ENCODE data around the gene ORAI3.

ORAI3 gene

DNA sequence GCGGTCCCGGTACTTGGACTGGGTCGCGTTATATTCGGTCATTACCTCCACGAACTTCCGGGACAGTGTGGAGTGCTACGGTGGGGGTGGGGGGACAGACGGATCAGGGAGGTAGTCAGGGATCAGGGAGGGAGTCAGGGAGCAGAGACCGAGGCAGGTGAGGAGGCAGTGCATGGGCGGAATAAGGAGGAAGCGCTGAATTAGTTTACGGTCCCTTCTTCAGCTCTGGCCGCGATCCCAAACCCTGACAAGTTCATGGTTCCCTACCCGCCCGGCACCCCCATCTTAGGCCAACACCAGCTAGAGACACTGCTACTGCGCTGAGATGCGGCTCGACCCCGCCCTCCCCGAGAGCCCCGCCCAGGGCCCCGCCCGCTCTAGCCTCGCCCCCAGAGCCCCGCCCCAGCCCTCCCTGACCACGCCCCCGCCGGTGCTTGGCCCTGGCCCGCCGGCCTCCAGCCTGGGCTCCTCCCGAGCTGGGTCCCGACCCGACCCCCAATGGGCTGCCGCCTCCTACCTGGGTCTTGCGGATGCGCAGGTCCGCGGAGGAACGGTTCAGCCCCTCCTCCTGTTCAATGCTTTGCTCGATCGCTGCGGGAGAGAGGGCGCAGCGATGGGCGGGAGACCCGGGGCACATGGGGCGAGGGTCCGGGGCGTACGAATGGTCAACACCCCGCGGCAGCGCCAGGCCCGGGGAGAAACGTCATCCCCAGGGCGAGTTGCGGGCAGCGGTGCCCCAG lies 48.3 kb downstream of the ORAI3 start:
- Histone ChIP-seq H3K9me3 (ENCODE audit: severe bottlenecking) (no peaks in the 10 kb centered on the region), H3K27ac (no peak overlapping the region), H3K4me3 (ENCODE audit: low read depth, low read length) (no peak overlapping the region), H3K27me3 (ENCODE audit: insufficient read depth, low read depth, severe bottlenecking) (no peaks in the 10 kb centered on the region), H3K36me3 (peaks cover 4% of the 10 kb centered on the region)
- no peak for TF ChIP-seq CTCF (IDR thresholded peaks at IDR 0.05; ENCODE audit: low read depth, low read length)
- DNase-seq, result no peak

DNA sequence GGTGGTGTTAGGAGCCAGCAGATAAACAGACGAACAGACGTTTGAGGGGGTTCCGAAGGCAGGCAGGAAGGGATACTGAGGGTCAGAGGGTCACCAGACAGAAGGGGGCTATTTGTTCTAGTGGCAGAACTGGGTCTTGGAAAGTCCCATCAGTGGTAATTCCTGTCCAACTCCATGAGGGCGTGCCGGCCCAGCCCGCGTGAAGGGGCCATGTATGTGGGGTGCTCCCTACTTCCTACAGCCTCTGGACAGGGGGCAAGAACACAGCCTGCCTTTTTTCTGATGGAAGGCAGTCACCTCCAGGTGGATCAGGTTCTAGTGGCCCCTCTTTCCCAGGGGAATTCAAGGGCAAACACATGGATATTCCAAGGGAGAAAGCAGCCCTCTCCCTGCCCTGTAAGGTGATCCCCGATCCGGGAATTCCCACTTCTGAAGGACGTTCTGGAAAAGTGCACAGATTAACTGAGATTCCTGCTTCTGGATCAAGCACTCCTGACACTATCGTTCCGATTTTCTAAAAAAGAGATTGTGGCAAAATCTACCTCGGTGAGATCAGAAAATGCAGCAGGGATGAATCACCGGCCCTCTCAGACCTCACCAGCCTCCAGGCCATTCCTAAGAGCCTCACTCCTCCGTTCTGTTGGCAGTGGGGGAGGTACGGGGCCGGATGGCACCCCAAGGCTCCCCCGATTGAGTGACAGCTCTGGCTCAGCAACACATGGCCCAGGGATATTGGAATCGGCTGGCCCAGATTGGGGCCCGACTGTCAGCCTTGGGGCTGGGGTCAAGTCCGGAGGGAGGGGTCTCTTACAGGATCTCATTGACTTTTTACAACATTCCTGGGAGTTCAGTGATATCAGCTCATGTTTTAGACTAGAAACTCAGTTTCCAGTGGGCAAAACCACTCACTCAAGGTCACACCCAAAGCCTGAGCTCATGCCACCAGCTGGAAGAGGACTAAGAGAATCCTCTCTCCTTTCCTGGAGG lies 49.1 kb downstream of the ORAI3 start:
- Histone ChIP-seq H3K27me3 (ENCODE audit: insufficient read depth, low read depth, severe bottlenecking) (no peaks in the 10 kb centered on the region), H3K36me3 (peaks cover 4% of the 10 kb centered on the region), H3K27ac (no peak overlapping the region), H3K4me3 (ENCODE audit: low read depth, low read length) (no peak overlapping the region), H3K9me3 (ENCODE audit: severe bottlenecking) (no peaks in the 10 kb centered on the region)
- TF ChIP-seq CTCF (IDR thresholded peaks at IDR 0.05; ENCODE audit: low read depth, low read length), result no peak
- no peak for DNase-seq

DNA sequence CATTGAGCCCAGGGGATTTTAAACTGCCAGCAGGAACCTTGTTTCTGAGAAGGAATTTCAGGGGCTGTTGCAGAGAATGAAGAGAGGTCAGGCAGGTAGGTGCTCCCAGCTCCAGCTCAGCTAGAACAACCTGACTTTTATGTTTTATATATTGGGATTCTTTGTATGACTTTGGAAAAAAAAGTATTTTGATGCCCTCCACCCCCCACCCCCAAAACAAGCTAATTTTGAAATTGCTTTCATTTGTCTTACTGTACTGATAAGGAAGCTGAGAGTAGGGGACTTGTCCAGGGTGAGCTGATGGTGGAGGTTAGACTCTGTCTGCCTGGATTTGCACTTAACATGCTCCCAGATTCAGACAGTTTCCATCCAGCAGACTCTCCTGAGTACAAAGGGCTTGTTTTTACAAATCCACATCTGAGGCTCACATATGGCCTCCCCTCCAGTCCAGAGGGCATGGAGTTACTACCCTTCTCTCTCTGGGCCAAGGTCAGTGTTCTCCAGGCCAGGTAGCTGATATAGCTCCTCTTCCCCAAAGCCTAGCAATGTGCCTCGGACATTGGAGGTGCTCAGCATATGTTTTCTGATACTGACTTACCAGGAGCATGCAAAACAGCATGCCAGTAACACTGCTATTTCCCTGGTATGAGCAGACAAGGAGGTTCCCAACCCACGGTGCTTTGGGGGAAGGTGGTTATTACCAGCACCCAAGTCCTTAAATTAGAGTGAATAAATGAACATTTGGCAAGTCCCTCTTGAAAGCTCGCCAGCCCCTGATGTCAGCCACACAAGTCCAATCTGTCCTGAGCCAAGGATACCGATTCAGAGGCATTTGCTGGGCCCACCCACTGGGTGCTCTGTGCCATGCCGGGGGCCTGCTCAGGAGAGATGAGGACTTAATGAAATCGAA lies 50.2 kb downstream of the ORAI3 start:
- H3K27ac ChIP-seq, result no peak overlapping the region
- H3K4me3 ChIP-seq (ENCODE audit: low read depth, low read length), result no peak overlapping the region
- TF ChIP-seq CTCF (IDR thresholded peaks at IDR 0.05; ENCODE audit: low read depth, low read length), result no peak
- H3K27me3 ChIP-seq (ENCODE audit: insufficient read depth, low read depth, severe bottlenecking), result no peaks in the 10 kb centered on the region
- no peaks in the 10 kb centered on the region for H3K9me3 ChIP-seq (ENCODE audit: severe bottlenecking)
- H3K36me3 ChIP-seq, result peaks cover 4% of the 10 kb centered on the region
- no peak for DNase-seq

- DNase-seq, result no peak
- H3K27ac ChIP-seq, result no peak overlapping the region
- no peak for TF ChIP-seq CTCF (IDR thresholded peaks at IDR 0.05; ENCODE audit: low read depth, low read length)
- no peaks in the 10 kb centered on the region for H3K9me3 ChIP-seq (ENCODE audit: severe bottlenecking)
- H3K27me3 ChIP-seq (ENCODE audit: insufficient read depth, low read depth, severe bottlenecking), result no peaks in the 10 kb centered on the region
- peaks cover 4% of the 10 kb centered on the region; the same call in 1 of the 2 replicates for H3K36me3 ChIP-seq
- H3K4me3 ChIP-seq (ENCODE audit: low read depth, low read length), result no peak overlapping the region
These were observed 52.0 kb downstream of the ORAI3 start for GRCh38 chr16:31000671-31001382.

Data from WERI-Rb-1 (cell line).